ENCODE results near the gene ADSS2.
A peak's percentile ranks its signal among the peaks of the same experiment; 100 is the strongest.
"Not testable (repeated sequence)": the region's sequence is repeated elsewhere in the genome, so short reads cannot be mapped to it uniquely, and the experiment has no call there.

The ADSS2 gene

GRCh38 chr1:244494653-244495052, 42.9 kb upstream of the ADSS2 start:
- Histone ChIP-seq H3K27me3 (ENCODE audit: insufficient read depth, poor library complexity, severe bottlenecking) (no peaks in the 10 kb centered on the region), H3K27ac (replicated peaks) (no peak overlapping the region), H3K4me3 (replicated peaks; ENCODE audit: insufficient read depth, low read length) (no peak overlapping the region)
- no peak for TF ChIP-seq GABPA (IDR thresholded peaks at IDR 0.05; ENCODE audit: low read depth)
- TF ChIP-seq REST (IDR thresholded peaks at IDR 0.05; ENCODE audit: insufficient replicate concordance, low read depth), result no peak
- no peak for TF ChIP-seq SPI1 (IDR thresholded peaks at IDR 0.05; ENCODE audit: borderline replicate concordance, low read depth)
- no peak for TF ChIP-seq CTCF (IDR thresholded peaks at IDR 0.05; ENCODE audit: insufficient read depth, low read length)
- no peak for TF ChIP-seq POLR2AphosphoS5 (IDR thresholded peaks at IDR 0.05; ENCODE audit: low read depth)
- DNase-seq (ENCODE audit: low read depth in 1 of 2, low spot score in 1 of 2), result no peak

GRCh38 chr1:244484971-244485370, 33.3 kb upstream of the ADSS2 start:
- not testable (repeated sequence) for H3K27ac ChIP-seq (replicated peaks); H3K27me3 ChIP-seq (ENCODE audit: insufficient read depth, poor library complexity, severe bottlenecking); H3K4me3 ChIP-seq (replicated peaks; ENCODE audit: insufficient read depth, low read length); DNase-seq (ENCODE audit: low read depth in 1 of 2, low spot score in 1 of 2)

- DNase-seq (ENCODE audit: low read depth in 1 of 2, low spot score in 1 of 2), result no peak
- Histone ChIP-seq H3K27ac (replicated peaks) (no peak overlapping the region), H3K4me3 (replicated peaks; ENCODE audit: insufficient read depth, low read length) (no peak overlapping the region), H3K27me3 (ENCODE audit: insufficient read depth, poor library complexity, severe bottlenecking) (no peaks in the 10 kb centered on the region)
- no peak for TF ChIP-seq GABPA (IDR thresholded peaks at IDR 0.05; ENCODE audit: low read depth)
- no peak for TF ChIP-seq SPI1 (IDR thresholded peaks at IDR 0.05; ENCODE audit: borderline replicate concordance, low read depth)
- TF ChIP-seq CTCF (IDR thresholded peaks at IDR 0.05; ENCODE audit: insufficient read depth, low read length), result no peak
- TF ChIP-seq POLR2AphosphoS5 (IDR thresholded peaks at IDR 0.05; ENCODE audit: low read depth), result no peak
- TF ChIP-seq REST (IDR thresholded peaks at IDR 0.05; ENCODE audit: insufficient replicate concordance, low read depth), result no peak
Observed at GRCh38 chr1:244473059-244473605, 21.4 kb upstream of the ADSS2 start.

GRCh38 chr1:244466724-244467123, 15.0 kb upstream of the ADSS2 start:
- TF ChIP-seq SPI1 (IDR thresholded peaks at IDR 0.05; ENCODE audit: borderline replicate concordance, low read depth) (peak; percentile 75), REST (IDR thresholded peaks at IDR 0.05; ENCODE audit: insufficient replicate concordance, low read depth) (no peak), CTCF (IDR thresholded peaks at IDR 0.05; ENCODE audit: insufficient read depth, low read length) (no peak)
- no peak for DNase-seq (ENCODE audit: low read depth in 1 of 2, low spot score in 1 of 2)
- Histone ChIP-seq H3K4me3 (replicated peaks; ENCODE audit: insufficient read depth, low read length) (no peak overlapping the region), H3K27ac (replicated peaks) (no peak overlapping the region), H3K27me3 (ENCODE audit: insufficient read depth, poor library complexity, severe bottlenecking) (no peaks in the 10 kb centered on the region)
